ENCODE results near the gene PARD6A. TPM values are rescaled to one million over a fixed set of nuclear protein-coding genes. Genes with fewer than 3 reads are reported as not detected.

PARD6A gene
- total and polyA plus RNA-seq, 2 of the 13 experiments (the other 11 are each of a cell fraction or from before 2014, with no cell fraction given), result 3.5 to 4.3 TPM

DNA sequence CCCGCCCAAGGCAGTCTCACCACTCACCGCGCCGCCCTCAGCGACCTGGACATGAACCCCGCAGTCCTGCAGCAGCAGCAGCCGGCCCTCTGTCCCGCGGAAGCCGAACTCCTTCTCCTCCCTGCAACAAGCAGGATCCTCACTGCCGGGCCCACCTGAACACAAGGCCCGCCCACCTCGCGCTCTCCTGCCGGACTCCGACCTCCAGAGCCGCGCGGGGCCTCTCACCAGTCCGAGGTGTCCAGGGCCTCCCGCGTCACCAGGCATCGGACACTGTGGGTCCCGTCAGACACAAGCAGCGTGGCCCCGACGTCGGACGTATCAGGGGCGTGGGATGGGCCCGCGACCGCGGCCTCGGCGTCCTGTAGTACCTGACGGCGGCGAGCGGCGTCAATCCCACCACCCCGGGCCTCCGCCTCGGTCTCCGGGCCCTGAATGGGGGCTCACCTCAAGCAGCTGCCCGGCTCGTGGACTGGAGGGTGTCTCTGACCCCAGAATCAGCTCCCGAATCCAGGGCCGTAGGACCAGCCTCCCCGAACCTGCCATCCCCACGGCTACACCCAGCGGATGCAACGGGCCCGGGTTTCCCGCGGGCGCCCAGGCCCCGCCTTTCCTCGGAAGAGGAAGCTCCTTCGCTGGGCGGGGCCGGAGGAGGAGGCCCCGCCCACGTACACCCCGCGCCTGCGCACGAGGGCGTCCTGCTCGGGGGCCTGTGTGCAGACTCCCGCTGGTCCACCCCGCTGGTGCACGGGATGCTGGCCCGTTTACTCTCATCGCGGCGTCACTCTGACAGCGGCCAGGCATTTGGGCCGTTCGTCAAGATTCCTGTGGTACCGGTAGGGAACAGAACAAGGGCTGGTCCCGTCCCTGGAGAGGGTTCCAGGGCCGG, 841 bp upstream of the PARD6A start, which contains the start of gene ACD (continued):
- TF ChIP-seq ZC3H13 (CRISPR knock-in tag; IDR thresholded peaks at IDR 0.05), result no peak; the same call in 1 of the 2 replicates
- TF ChIP-seq RELA (CRISPR knock-in tag; IDR thresholded peaks at IDR 0.05), result 0 out of 2 replicates have a peak, but pooled peaks have one; percentile 24
- TF ChIP-seq, protein P1, sequence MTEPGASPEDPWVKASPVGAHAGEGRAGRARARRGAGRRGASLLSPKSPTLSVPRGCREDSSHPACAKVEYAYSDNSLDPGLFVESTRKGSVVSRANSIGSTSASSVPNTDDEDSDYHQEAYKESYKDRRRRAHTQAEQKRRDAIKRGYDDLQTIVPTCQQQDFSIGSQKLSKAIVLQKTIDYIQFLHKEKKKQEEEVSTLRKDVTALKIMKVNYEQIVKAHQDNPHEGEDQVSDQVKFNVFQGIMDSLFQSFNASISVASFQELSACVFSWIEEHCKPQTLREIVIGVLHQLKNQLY (CRISPR knock-in tag; IDR thresholded peaks at IDR 0.05), result 0 out of 2 replicates have a peak, but pooled peaks have one; percentile 8
- peak; percentile 55; the same call in 1 of the 2 replicates for TF ChIP-seq ZNF30 (CRISPR knock-in tag; IDR thresholded peaks at IDR 0.05)
- TF ChIP-seq MXI1 (IDR thresholded peaks at IDR 0.05; ENCODE audit: borderline replicate concordance, low read depth, low read length), result peak; percentile 86; the same call in 2 of the 3 replicates
- TF ChIP-seq HIVEP1 (CRISPR knock-in tag; IDR thresholded peaks at IDR 0.05), result peak; percentile 75
- TF ChIP-seq FIP1L1 (IDR thresholded peaks at IDR 0.05; ENCODE audit: borderline replicate concordance, insufficient read depth, low read depth, low read length), result no peak
- no peak for TF ChIP-seq ZNF850 (CRISPR knock-in tag; conservative IDR thresholded peaks at IDR 0.05)
- TF ChIP-seq, protein P2, sequence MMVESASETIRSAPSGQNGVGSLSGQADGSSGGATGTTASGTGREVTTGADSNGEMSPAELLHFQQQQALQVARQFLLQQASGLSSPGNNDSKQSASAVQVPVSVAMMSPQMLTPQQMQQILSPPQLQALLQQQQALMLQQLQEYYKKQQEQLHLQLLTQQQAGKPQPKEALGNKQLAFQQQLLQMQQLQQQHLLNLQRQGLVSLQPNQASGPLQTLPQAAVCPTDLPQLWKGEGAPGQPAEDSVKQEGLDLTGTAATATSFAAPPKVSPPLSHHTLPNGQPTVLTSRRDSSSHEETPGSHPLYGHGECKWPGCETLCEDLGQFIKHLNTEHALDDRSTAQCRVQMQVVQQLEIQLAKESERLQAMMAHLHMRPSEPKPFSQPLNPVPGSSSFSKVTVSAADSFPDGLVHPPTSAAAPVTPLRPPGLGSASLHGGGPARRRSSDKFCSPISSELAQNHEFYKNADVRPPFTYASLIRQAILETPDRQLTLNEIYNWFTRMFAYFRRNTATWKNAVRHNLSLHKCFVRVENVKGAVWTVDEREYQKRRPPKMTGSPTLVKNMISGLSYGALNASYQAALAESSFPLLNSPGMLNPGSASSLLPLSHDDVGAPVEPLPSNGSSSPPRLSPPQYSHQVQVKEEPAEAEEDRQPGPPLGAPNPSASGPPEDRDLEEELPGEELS (CRISPR knock-in tag; IDR thresholded peaks at IDR 0.05), result 0 out of 2 replicates have a peak, but pooled peaks have one; percentile 15
- no peak; the same call in 1 of the 2 replicates for TF ChIP-seq REL (CRISPR knock-in tag; conservative IDR thresholded peaks at IDR 0.05)
- peak; percentile 84 for TF ChIP-seq ZNF709 (CRISPR knock-in tag; IDR thresholded peaks at IDR 0.05)
- no peak; the same call in 1 of the 2 replicates for TF ChIP-seq ZNF331 (CRISPR knock-in tag; IDR thresholded peaks at IDR 0.05)
- TF ChIP-seq, protein P3, sequence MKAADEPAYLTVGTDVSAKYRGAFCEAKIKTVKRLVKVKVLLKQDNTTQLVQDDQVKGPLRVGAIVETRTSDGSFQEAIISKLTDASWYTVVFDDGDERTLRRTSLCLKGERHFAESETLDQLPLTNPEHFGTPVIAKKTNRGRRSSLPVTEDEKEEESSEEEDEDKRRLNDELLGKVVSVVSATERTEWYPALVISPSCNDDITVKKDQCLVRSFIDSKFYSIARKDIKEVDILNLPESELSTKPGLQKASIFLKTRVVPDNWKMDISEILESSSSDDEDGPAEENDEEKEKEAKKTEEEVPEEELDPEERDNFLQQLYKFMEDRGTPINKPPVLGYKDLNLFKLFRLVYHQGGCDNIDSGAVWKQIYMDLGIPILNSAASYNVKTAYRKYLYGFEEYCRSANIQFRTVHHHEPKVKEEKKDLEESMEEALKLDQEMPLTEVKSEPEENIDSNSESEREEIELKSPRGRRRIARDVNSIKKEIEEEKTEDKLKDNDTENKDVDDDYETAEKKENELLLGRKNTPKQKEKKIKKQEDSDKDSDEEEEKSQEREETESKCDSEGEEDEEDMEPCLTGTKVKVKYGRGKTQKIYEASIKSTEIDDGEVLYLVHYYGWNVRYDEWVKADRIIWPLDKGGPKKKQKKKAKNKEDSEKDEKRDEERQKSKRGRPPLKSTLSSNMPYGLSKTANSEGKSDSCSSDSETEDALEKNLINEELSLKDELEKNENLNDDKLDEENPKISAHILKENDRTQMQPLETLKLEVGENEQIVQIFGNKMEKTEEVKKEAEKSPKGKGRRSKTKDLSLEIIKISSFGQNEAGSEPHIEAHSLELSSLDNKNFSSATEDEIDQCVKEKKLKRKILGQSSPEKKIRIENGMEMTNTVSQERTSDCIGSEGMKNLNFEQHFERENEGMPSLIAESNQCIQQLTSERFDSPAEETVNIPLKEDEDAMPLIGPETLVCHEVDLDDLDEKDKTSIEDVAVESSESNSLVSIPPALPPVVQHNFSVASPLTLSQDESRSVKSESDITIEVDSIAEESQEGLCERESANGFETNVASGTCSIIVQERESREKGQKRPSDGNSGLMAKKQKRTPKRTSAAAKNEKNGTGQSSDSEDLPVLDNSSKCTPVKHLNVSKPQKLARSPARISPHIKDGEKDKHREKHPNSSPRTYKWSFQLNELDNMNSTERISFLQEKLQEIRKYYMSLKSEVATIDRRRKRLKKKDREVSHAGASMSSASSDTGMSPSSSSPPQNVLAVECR (CRISPR knock-in tag; IDR thresholded peaks at IDR 0.05; ENCODE audit: borderline replicate concordance), result peak; percentile 91
- TF ChIP-seq ZNF354B (CRISPR knock-in tag; IDR thresholded peaks at IDR 0.05), result no peak
- TF ChIP-seq, protein P4, sequence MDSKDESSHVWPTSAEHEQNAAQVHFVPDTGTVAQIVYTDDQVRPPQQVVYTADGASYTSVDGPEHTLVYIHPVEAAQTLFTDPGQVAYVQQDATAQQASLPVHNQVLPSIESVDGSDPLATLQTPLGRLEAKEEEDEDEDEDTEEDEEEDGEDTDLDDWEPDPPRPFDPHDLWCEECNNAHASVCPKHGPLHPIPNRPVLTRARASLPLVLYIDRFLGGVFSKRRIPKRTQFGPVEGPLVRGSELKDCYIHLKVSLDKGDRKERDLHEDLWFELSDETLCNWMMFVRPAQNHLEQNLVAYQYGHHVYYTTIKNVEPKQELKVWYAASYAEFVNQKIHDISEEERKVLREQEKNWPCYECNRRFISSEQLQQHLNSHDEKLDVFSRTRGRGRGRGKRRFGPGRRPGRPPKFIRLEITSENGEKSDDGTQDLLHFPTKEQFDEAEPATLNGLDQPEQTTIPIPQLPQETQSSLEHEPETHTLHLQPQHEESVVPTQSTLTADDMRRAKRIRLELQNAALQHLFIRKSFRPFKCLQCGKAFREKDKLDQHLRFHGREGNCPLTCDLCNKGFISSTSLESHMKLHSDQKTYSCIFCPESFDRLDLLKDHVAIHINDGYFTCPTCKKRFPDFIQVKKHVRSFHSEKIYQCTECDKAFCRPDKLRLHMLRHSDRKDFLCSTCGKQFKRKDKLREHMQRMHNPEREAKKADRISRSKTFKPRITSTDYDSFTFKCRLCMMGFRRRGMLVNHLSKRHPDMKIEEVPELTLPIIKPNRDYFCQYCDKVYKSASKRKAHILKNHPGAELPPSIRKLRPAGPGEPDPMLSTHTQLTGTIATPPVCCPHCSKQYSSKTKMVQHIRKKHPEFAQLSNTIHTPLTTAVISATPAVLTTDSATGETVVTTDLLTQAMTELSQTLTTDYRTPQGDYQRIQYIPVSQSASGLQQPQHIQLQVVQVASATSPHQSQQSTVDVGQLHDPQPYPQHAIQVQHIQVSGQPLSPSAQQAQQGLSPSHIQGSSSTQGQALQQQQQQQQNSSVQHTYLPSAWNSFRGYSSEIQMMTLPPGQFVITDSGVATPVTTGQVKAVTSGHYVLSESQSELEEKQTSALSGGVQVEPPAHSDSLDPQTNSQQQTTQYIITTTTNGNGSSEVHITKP (CRISPR knock-in tag; IDR thresholded peaks at IDR 0.05; ENCODE audit: low read depth), result no peak
- peak; percentile 76; the same call in 1 of the 2 replicates for TF ChIP-seq MIER3 (CRISPR knock-in tag; IDR thresholded peaks at IDR 0.05; ENCODE audit: borderline replicate concordance)
- no peak; the same call in 1 of the 2 replicates for TF ChIP-seq NFKB2 (CRISPR knock-in tag; IDR thresholded peaks at IDR 0.05; ENCODE audit: borderline replicate concordance)

Measured in HepG2 (cell line).